Endothelial cell of umbilical vein (primary cell): ENCODE data around the gene CBFA2T3. TPM values are rescaled to one million over a fixed set of nuclear protein-coding genes. Genes with fewer than 3 reads are reported as not detected.

Source experiments
- BruUV-seq: library from RNA; stranded (reverse); fragments of 400-500 nt; replicated peaks from 2 replicates; lab custom pipeline; 2021; lab: Mats Ljungman, UMichigan
- CTCF ChIA-PET: fragments of 300-600, 350-600 bp; sonication (Branson Sonifier 250); formaldehyde crosslinking; loops from one replicate; lab custom pipeline; 2021; ENCODE audit warnings: antibody characterized with exemption, inconsistent platforms; lab: Charles Lee
- POLR2A ChIA-PET: fragments of 300-600, 350-600 bp; sonication (Branson Sonifier 250); formaldehyde crosslinking; loops from one replicate; lab custom pipeline; 2021; ENCODE audit warnings: antibody characterized with exemption, inconsistent platforms; lab: Charles Lee
- DNase-seq: peaks from one replicate; pipeline ENCODE4 v3.0.0-alpha.2; 2011; ENCODE audit warnings: low read depth, low spot score
- FAIRE-seq: peaks from 2 replicates; lab custom pipeline; 2011; peaks lifted over from hg19 to GRCh38; lab: Jason Lieb, UNC
- H2AFZ ChIP-seq: 2 replicates; pipeline ENCODE4 v1.6.0; 2012; ENCODE audit warnings: low read depth, low read length, control low read depth, inconsistent platforms
- H3K27ac ChIP-seq: 2 replicates; pipeline ENCODE4 v1.5.1; 2011; ENCODE audit warnings: low read depth, mild to moderate bottlenecking, control low read depth, low read length, moderate library complexity; ENCODE audit not compliant: insufficient read depth
- H3K27me3 ChIP-seq, 2 experiments: 2 replicates each; pipeline versions ENCODE4 v1.6.0 to v1.6.1; 2011; ENCODE audit warnings: low read length in 2 of 2, mixed read lengths in 1 of 2; ENCODE audit not compliant: control insufficient read depth in 2 of 2, insufficient read depth in 2 of 2
- H3K36me3 ChIP-seq, 2 experiments: 2 replicates in 1 of 2; 3 replicates in 1 of 2; pipeline ENCODE4 v1.5.1; 2011; ENCODE audit warnings: low read length in 2 of 2, mild to moderate bottlenecking in 1 of 2, moderate library complexity in 1 of 2; ENCODE audit not compliant: control insufficient read depth in 2 of 2, insufficient read depth in 2 of 2; ENCODE audit errors: extremely low read depth in 1 of 2
- H3K4me1 ChIP-seq: 3 replicates; pipeline ENCODE4 v1.5.1; 2011; ENCODE audit warnings: mild to moderate bottlenecking, low read length; ENCODE audit not compliant: control insufficient read depth, insufficient read depth; ENCODE audit errors: extremely low read depth
- H3K4me2 ChIP-seq: 2 replicates; pipeline ENCODE4 v1.6.1; 2011; ENCODE audit warnings: low read length, control low read depth, mixed read lengths; ENCODE audit not compliant: insufficient read depth
- H3K4me3 ChIP-seq, 3 experiments: fragments of 200-600 bp in 1 of 3; sonication (generic), shearing (Covaris generic) in 1 of 3; replicated peaks in 1 of 3; 2 replicates each; pipeline ENCODE4 v1.5.1; 2011 to 2016; ENCODE audit warnings: control low read depth in 3 of 3, low read length in 3 of 3, mild to moderate bottlenecking in 2 of 3, inconsistent platforms in 1 of 3, low read depth in 1 of 3, moderate library complexity in 1 of 3; ENCODE audit not compliant: insufficient read depth in 1 of 3
- H3K79me2 ChIP-seq: 2 replicates; pipeline ENCODE4 v1.6.0; 2012; ENCODE audit warnings: low read length, inconsistent platforms; ENCODE audit not compliant: control insufficient read depth, insufficient read depth
- H3K9ac ChIP-seq: replicated peaks from 2 replicates; pipeline ENCODE3; 2011; ENCODE audit warnings: low read length, control low read depth; ENCODE audit not compliant: insufficient read depth; ENCODE audit errors: extremely low read depth
- H3K9me1 ChIP-seq: replicated peaks from 3 replicates; pipeline ENCODE4 v1.6.0; 2011; ENCODE audit warnings: mild to moderate bottlenecking, low read length; ENCODE audit not compliant: control insufficient read depth, insufficient read depth; ENCODE audit errors: extremely low read depth
- H3K9me3 ChIP-seq: replicated peaks from 2 replicates; pipeline ENCODE4 v1.5.1; 2012; ENCODE audit warnings: low read length, inconsistent platforms; ENCODE audit not compliant: control insufficient read depth, insufficient read depth
- H4K20me1 ChIP-seq: replicated peaks from 2 replicates; pipeline ENCODE3; 2011; ENCODE audit warnings: mild to moderate bottlenecking, low read length; ENCODE audit not compliant: control insufficient read depth, insufficient read depth; ENCODE audit errors: extremely low read depth
- EZH2 ChIP-seq: IDR thresholded peaks from 2 replicates; pipeline ENCODE4 v1.6.1; 2012; ENCODE audit warnings: borderline replicate concordance, low read depth, mild to moderate bottlenecking, moderate library complexity, low read length, inconsistent platforms; ENCODE audit not compliant: severe bottlenecking
- FOS ChIP-seq: IDR thresholded peaks from 2 replicates; pipeline ENCODE4 v1.6.1; 2011; ENCODE audit warnings: mild to moderate bottlenecking, low read length, moderate library complexity, borderline replicate concordance; ENCODE audit not compliant: insufficient read depth
- GATA2 ChIP-seq: IDR thresholded peaks from 2 replicates; pipeline ENCODE4 v1.7.0; 2011; ENCODE audit warnings: low read depth, mild to moderate bottlenecking, moderate library complexity, mixed read lengths, low read length; ENCODE audit not compliant: insufficient read length, insufficient read depth
- JUN ChIP-seq: IDR thresholded peaks from 2 replicates; pipeline ENCODE4 v1.6.1; 2011; ENCODE audit warnings: borderline replicate concordance, low read depth; ENCODE audit not compliant: insufficient read length, insufficient read depth
- MYC ChIP-seq: IDR thresholded peaks from one replicate; pipeline ENCODE4 v1.6.1; 2011; ENCODE audit warnings: mild to moderate bottlenecking, low read depth, low read length
- POLR2A ChIP-seq: IDR thresholded peaks from 2 replicates; pipeline ENCODE4 v1.6.1; 2012; ENCODE audit warnings: low read depth, mild to moderate bottlenecking, control low read depth, low read length
- POLR2AphosphoS5 ChIP-seq: IDR thresholded peaks from 2 replicates; pipeline ENCODE4 v1.6.1; 2012; ENCODE audit warnings: low read depth, mild to moderate bottlenecking, control low read depth, low read length, moderate library complexity; ENCODE audit not compliant: insufficient read depth
- dilution Hi-C: fragments of 300-500 bp; cut with MboI; formaldehyde crosslinking; loops from one replicate; pipeline ENCODE4 v1.15.0; 2019; ENCODE audit warnings: low sequenced_read_pairs; ENCODE audit not compliant: extremely low pct_ligation_motif_present
- intact Hi-C: fragments of 100-400 bp; cut with micrococcal nuclease; formaldehyde crosslinking; loops from one replicate; pipeline ENCODE4 v1.10.0; 2022
- polyA plus RNA-seq, 4 experiments: library from polyadenylated mRNA; depleted of rRNA in 3 of 4; stranded (reverse) in 3 of 4; unstranded in 1 of 4; fragments of >200 nt; gene quantifications; 2 replicates each; pipeline versions ENCODE4 v1.2.1 to v1.2.3, GENCODE V29; 2011 to 2012; ENCODE audit warnings: missing spikeins in 1 of 4
- total RNA-seq: library from RNA; stranded (reverse); gene quantifications from 2 replicates; pipeline ENCODE4 v1.2.3, GENCODE V29; 2021
- TF ChIP-seq, protein P1 (sequence below): IDR thresholded peaks from 2 replicates; pipeline ENCODE4 v1.6.1; 2011; ENCODE audit not compliant: insufficient read depth, insufficient read length
- TF ChIP-seq, protein P2 (sequence below), 2 donors: IDR thresholded peaks; 1 replicate in 1 of 2; 2 replicates in 1 of 2; pipeline ENCODE4 v1.5.1; 2011; ENCODE audit warnings: low read length in 2 of 2, mild to moderate bottlenecking in 2 of 2, moderate library complexity in 2 of 2, control low read depth in 1 of 2, inconsistent platforms in 1 of 2, low read depth in 1 of 2; ENCODE audit not compliant: insufficient read depth in 1 of 2; ENCODE audit errors: extremely low read depth in 1 of 2

The CBFA2T3 gene
- total and polyA plus RNA-seq, 2 donors (not counting 3 experiments of a cell fraction or from before 2014, with no cell fraction given), result not detected

DNA sequence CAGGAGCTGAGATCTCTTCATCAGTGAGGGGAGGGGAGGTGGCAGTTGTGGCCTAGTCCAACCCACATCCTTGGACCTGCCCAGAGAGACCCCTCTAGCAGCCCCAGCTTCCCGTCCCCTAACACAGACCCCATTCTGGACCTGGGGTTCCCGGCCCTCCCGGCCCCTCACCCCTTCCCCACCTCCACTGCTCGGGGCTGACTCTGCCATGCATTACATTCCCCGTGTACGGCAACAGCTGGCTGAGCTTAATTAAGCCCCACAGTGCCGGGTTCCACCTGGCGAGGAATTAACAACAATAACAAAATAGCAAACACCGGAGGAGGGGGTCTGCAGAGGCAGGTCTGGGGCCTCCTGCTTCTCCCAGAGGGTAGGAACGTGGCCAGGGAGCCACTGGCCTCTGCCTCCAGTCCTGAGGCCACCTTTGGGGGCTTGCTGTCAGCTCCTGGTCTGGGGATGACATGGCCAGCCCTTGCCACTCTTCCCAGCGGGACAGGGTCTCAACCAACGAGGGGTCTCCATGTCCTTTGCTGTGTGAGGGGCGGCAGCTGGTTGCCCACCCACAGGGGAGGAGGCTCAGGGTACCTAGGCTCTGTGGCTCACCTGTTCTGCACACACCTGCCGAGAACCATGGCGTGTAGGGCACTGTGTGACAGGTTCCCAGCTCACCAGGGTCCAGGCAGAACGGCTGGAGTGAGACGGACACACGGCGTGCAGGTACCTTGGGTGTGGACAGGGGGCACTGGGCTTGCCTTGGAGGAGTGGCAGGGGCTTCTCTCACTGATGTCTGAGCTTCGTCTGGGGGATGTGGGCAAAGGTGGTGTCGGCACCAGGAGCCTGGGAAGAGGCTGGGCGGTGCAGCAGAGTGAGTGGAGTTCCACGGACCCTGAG is 46.9 kb upstream of the CBFA2T3 start:
- POLR2A ChIA-PET, result no interaction called here
- Histone ChIP-seq H3K4me1 (no peaks in the 10 kb centered on the region), H3K27ac (no peak overlapping the region), H3K27me3 (peaks cover 3% of the 10 kb centered on the region in 2 experiments), H3K9me1 (no peaks in the 10 kb centered on the region), H3K36me3 (no peaks in the 10 kb centered on the region), H3K4me3 (no peak overlapping the region), H3K9ac (no peak overlapping the region), H2AFZ (no peak overlapping the region), H3K9me3 (no peaks in the 10 kb centered on the region), H4K20me1 (no peaks in the 10 kb centered on the region), H3K4me2 (no peak overlapping the region), H3K79me2 (no peaks in the 10 kb centered on the region)
- intact Hi-C loops (no loop called here), dilution Hi-C loops (no loop called here)
- CTCF ChIA-PET, result no interaction called here
- TF ChIP-seq EZH2 (no peak), POLR2A (no peak), FOS (no peak), JUN (no peak), GATA2 (no peak), POLR2AphosphoS5 (no peak), MYC (no peak)
- TF ChIP-seq, protein P1, sequence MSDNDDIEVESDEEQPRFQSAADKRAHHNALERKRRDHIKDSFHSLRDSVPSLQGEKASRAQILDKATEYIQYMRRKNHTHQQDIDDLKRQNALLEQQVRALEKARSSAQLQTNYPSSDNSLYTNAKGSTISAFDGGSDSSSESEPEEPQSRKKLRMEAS, result no peak
- TF ChIP-seq, protein P2, sequence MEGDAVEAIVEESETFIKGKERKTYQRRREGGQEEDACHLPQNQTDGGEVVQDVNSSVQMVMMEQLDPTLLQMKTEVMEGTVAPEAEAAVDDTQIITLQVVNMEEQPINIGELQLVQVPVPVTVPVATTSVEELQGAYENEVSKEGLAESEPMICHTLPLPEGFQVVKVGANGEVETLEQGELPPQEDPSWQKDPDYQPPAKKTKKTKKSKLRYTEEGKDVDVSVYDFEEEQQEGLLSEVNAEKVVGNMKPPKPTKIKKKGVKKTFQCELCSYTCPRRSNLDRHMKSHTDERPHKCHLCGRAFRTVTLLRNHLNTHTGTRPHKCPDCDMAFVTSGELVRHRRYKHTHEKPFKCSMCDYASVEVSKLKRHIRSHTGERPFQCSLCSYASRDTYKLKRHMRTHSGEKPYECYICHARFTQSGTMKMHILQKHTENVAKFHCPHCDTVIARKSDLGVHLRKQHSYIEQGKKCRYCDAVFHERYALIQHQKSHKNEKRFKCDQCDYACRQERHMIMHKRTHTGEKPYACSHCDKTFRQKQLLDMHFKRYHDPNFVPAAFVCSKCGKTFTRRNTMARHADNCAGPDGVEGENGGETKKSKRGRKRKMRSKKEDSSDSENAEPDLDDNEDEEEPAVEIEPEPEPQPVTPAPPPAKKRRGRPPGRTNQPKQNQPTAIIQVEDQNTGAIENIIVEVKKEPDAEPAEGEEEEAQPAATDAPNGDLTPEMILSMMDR (IDR thresholded peaks at IDR 0.05; ENCODE audit: extremely low read depth in 1 of 2, insufficient read depth in 1 of 2, low read depth in 1 of 2, low read length in 2 of 2), result no peak
- FAIRE-seq, result no peak
- no peak for DNase-seq
- no TSS peak for BruUV-seq
